HEK293 (cell line): Measurements from ENCODE around the gene MAFF.
A peak's percentile ranks its signal among the peaks of the same experiment; 100 is the strongest.

ENCODE experiments used
- CTCF ChIA-PET: fragments of 350-600 bp; formaldehyde crosslinking; extraction: SDS; loops from one replicate; lab custom pipeline; 2021; ENCODE audit warnings: antibody characterized with exemption; lab: Yijun Ruan, JAX
- POLR2A ChIA-PET: fragments of 300-600 bp; formaldehyde crosslinking; extraction: SDS; loops from one replicate; lab custom pipeline; 2020; ENCODE audit warnings: antibody characterized with exemption, inconsistent platforms; lab: Yijun Ruan, JAX
- H3K27ac ChIP-seq: fragments of 200-500 bp; sonication (Bioruptor generic); 2 replicates; pipeline ENCODE4 v1.5.1; 2014; ENCODE audit warnings: low read depth, low read length, control low read depth, inconsistent platforms; ENCODE audit errors: extremely low read depth
- H3K36me3 ChIP-seq, 2 experiments: fragments of 200-500 bp in 1 of 2; sonication (Bioruptor generic) in 1 of 2; 1 replicate in 1 of 2; 2 replicates in 1 of 2; pipeline ENCODE4 v1.5.1; 2014 to 2017; ENCODE audit warnings: inconsistent platforms in 2 of 2, low read length in 2 of 2; ENCODE audit not compliant: control insufficient read depth in 2 of 2, insufficient read depth in 1 of 2
- H3K4me1 ChIP-seq: fragments of 200-500 bp; sonication (Bioruptor generic); 2 replicates; pipeline ENCODE4 v1.5.1; 2014; ENCODE audit warnings: mild to moderate bottlenecking, low read length, inconsistent platforms; ENCODE audit not compliant: control insufficient read depth, insufficient read depth
- H3K4me3 ChIP-seq: 2 replicates; pipeline ENCODE4 v1.5.1; 2011; ENCODE audit warnings: low read depth, mild to moderate bottlenecking, control low read depth, low read length, moderate library complexity
- H3K9me3 ChIP-seq: fragments of 200-500 bp; sonication (Bioruptor generic); 2 replicates; pipeline ENCODE4 v1.5.1; 2014; ENCODE audit warnings: low read depth, low read length, inconsistent platforms; ENCODE audit not compliant: control insufficient read depth, insufficient read depth
- HOXC10 ChIP-seq: sonication (generic); formaldehyde crosslinking; IDR thresholded peaks from 2 replicates; pipeline ENCODE4 v1.8.1; 2023; ENCODE audit warnings: mild to moderate bottlenecking, missing genetic modification reagents
- ZBTB17 ChIP-seq: fragments of 450-650 bp; formaldehyde crosslinking; IDR thresholded peaks from 2 replicates; pipeline ENCODE4 v1.5.1; 2016; ENCODE audit warnings: missing biosample characterization, missing genetic modification characterization
- ZEB2 ChIP-seq: fragments of 450-650 bp; formaldehyde crosslinking; IDR thresholded peaks from 2 replicates; pipeline ENCODE4 v1.5.1; 2016; ENCODE audit warnings: missing biosample characterization, missing genetic modification characterization
- ZFP41 ChIP-seq: fragments of 450-650 bp; formaldehyde crosslinking; IDR thresholded peaks from 2 replicates; pipeline ENCODE4 v1.5.1; 2016; ENCODE audit warnings: missing biosample characterization, missing genetic modification characterization, borderline replicate concordance
- ZNF174 ChIP-seq: fragments of 450-650 bp; formaldehyde crosslinking; IDR thresholded peaks from 2 replicates; pipeline ENCODE4 v1.5.0; 2017; ENCODE audit warnings: missing biosample characterization, mild to moderate bottlenecking, missing genetic modification characterization
- ZNF239 ChIP-seq: fragments of 450-650 bp; formaldehyde crosslinking; IDR thresholded peaks from 2 replicates; pipeline ENCODE4 v1.5.1; 2016; ENCODE audit warnings: missing biosample characterization, missing genetic modification characterization
- ZNF266 ChIP-seq: fragments of 450-650 bp; formaldehyde crosslinking; IDR thresholded peaks from 2 replicates; pipeline ENCODE4 v1.5.1; 2016; ENCODE audit warnings: missing biosample characterization, missing genetic modification characterization, low read depth
- ZNF274 ChIP-seq, 2 experiments: fragments of 200-500 bp in 1 of 2; fragments of 450-650 bp in 1 of 2; sonication (Bioruptor generic) in 1 of 2; formaldehyde crosslinking in 1 of 2; IDR thresholded peaks; 2 replicates each; pipeline versions ENCODE4 v1.5.1 to v1.6.1; 2014 to 2016; ENCODE audit warnings: borderline replicate concordance in 1 of 2, inconsistent platforms in 1 of 2, low read length in 1 of 2, missing biosample characterization in 1 of 2, missing genetic modification characterization in 1 of 2
- ZNF37A ChIP-seq: fragments of 450-650 bp; IDR thresholded peaks from 2 replicates; pipeline ENCODE4 v1.5.1; 2018; ENCODE audit warnings: missing biosample characterization, missing genetic modification characterization
- ZNF596 ChIP-seq: fragments of 450-650 bp; IDR thresholded peaks from 2 replicates; pipeline ENCODE4 v1.5.0; 2018; ENCODE audit warnings: missing biosample characterization, mild to moderate bottlenecking, missing genetic modification characterization, moderate library complexity
- ZNF623 ChIP-seq: fragments of 450-650 bp; formaldehyde crosslinking; IDR thresholded peaks from 2 replicates; pipeline ENCODE4 v1.5.1; 2016; ENCODE audit warnings: missing biosample characterization, missing genetic modification characterization
- ZNF792 ChIP-seq: fragments of 450-650 bp; formaldehyde crosslinking; IDR thresholded peaks from 2 replicates; pipeline ENCODE4 v1.5.1; 2016; ENCODE audit warnings: missing biosample characterization, missing genetic modification characterization
- ZNF837 ChIP-seq: fragments of 450-650 bp; formaldehyde crosslinking; IDR thresholded peaks from 2 replicates; pipeline ENCODE4 v1.5.1; 2016; ENCODE audit warnings: missing biosample characterization, missing genetic modification characterization
- ZSCAN16 ChIP-seq: fragments of 450-650 bp; formaldehyde crosslinking; IDR thresholded peaks from 2 replicates; pipeline ENCODE4 v1.5.1; 2016; ENCODE audit warnings: missing biosample characterization, missing genetic modification characterization
- ZSCAN30 ChIP-seq: fragments of 450-650 bp; IDR thresholded peaks from 2 replicates; pipeline ENCODE4 v1.5.1; 2018; ENCODE audit warnings: missing biosample characterization, mild to moderate bottlenecking, missing genetic modification characterization, moderate library complexity
- TF ChIP-seq, protein P1 (sequence below): fragments of 450-650 bp; formaldehyde crosslinking; IDR thresholded peaks from 2 replicates; pipeline ENCODE4 v1.5.1; 2016; ENCODE audit warnings: missing biosample characterization, missing genetic modification characterization
- TF ChIP-seq, protein P2 (sequence below): fragments of 450-650 bp; formaldehyde crosslinking; IDR thresholded peaks from 2 replicates; pipeline ENCODE4 v1.5.1; 2016; ENCODE audit warnings: missing biosample characterization, missing genetic modification characterization, low read depth
- TF ChIP-seq, protein P3 (sequence below): fragments of 450-650 bp; formaldehyde crosslinking; optimal IDR thresholded peaks from 2 replicates; pipeline ENCODE3; 2016; ENCODE audit warnings: missing biosample characterization, mild to moderate bottlenecking, missing genetic modification characterization
- TF ChIP-seq, protein P4 (sequence below): fragments of 450-650 bp; formaldehyde crosslinking; IDR thresholded peaks from 2 replicates; pipeline ENCODE4 v1.5.1; 2016; ENCODE audit warnings: missing biosample characterization, missing genetic modification characterization

Gene MAFF

DNA sequence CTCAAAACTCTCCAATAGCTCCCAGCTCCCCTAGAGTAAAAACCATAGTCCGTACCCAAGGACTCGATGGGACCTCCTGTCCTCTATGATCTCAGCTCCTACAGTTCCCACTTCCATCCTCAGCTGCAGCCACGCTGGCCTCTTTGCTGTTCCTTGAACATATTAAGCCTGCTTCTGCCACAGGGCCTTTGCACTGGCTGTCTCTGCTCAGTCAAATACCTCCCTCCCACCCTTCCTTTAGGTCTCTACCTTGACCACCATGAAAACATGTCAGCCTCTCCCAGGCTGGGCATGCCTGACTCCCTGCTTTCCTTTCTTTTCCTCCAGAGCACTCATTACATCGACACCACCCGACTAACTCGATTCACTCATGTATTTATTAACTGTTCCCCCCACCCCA is 46.5 kb downstream of the MAFF start:
- H3K4me3 ChIP-seq = no peak overlapping the region
- no peaks in the 10 kb centered on the region for H3K4me1 ChIP-seq
- POLR2A ChIA-PET = no interaction called here
- TF ChIP-seq ZNF37A (no peak), ZNF623 (tag by site-specific recombination) (peak; percentile 99)
- no peak overlapping the region for H3K27ac ChIP-seq
- H3K36me3 ChIP-seq = peaks cover 0 to 51% of the 10 kb centered on the region in 2 experiments; a peak in 1 of 3 replicates
- H3K9me3 ChIP-seq = no peaks in the 10 kb centered on the region
- CTCF ChIA-PET = no interaction called here

DNA sequence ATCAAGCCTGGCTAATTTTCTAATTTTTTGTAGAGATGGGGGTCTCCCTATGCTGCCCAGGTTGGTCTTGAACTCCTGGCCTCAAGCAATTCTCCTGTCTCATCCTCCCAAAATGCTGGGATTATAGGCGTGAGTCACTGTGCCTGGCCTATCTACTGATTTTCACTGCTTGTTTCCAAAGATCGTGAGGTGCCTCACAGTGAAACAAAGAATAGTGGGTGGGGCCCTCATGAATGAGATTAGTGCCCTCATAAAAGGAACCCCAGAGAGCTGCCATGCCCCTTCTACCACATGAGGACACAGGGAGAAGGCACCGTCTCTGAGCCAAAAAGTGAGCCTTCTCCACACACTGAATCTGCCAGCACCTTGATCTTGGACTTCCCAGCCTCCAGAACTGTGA is 47.5 kb downstream of the MAFF start:
- H3K27ac ChIP-seq = no peak overlapping the region
- TF ChIP-seq, protein P1, sequence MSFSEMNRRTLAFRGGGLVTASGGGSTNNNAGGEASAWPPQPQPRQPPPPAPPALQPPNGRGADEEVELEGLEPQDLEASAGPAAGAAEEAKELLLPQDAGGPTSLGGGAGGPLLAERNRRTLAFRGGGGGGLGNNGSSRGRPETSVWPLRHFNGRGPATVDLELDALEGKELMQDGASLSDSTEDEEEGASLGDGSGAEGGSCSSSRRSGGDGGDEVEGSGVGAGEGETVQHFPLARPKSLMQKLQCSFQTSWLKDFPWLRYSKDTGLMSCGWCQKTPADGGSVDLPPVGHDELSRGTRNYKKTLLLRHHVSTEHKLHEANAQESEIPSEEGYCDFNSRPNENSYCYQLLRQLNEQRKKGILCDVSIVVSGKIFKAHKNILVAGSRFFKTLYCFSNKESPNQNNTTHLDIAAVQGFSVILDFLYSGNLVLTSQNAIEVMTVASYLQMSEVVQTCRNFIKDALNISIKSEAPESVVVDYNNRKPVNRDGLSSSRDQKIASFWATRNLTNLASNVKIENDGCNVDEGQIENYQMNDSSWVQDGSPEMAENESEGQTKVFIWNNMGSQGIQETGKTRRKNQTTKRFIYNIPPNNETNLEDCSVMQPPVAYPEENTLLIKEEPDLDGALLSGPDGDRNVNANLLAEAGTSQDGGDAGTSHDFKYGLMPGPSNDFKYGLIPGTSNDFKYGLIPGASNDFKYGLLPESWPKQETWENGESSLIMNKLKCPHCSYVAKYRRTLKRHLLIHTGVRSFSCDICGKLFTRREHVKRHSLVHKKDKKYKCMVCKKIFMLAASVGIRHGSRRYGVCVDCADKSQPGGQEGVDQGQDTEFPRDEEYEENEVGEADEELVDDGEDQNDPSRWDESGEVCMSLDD = no peak
- TF ChIP-seq ZNF266 (tag by site-specific recombination) = no peak
- TF ChIP-seq ZEB2 = no peak
- no peak for TF ChIP-seq ZBTB17 (tag by site-specific recombination)
- no peak for TF ChIP-seq ZNF274 (IDR thresholded peaks at IDR 0.05; ENCODE audit: low read length)
- no peak for TF ChIP-seq ZNF274 (tag by site-specific recombination; IDR thresholded peaks at IDR 0.05; ENCODE audit: borderline replicate concordance)
- ChIA-PET CTCF (no interaction called here), POLR2A (no interaction called here)
- H3K4me3 ChIP-seq = no peak overlapping the region
- H3K4me1 ChIP-seq = no peaks in the 10 kb centered on the region
- no peaks in the 10 kb centered on the region for H3K9me3 ChIP-seq
- H3K36me3 ChIP-seq = peaks cover 0 to 41% of the 10 kb centered on the region in 2 experiments; a peak in 1 of 3 replicates

DNA sequence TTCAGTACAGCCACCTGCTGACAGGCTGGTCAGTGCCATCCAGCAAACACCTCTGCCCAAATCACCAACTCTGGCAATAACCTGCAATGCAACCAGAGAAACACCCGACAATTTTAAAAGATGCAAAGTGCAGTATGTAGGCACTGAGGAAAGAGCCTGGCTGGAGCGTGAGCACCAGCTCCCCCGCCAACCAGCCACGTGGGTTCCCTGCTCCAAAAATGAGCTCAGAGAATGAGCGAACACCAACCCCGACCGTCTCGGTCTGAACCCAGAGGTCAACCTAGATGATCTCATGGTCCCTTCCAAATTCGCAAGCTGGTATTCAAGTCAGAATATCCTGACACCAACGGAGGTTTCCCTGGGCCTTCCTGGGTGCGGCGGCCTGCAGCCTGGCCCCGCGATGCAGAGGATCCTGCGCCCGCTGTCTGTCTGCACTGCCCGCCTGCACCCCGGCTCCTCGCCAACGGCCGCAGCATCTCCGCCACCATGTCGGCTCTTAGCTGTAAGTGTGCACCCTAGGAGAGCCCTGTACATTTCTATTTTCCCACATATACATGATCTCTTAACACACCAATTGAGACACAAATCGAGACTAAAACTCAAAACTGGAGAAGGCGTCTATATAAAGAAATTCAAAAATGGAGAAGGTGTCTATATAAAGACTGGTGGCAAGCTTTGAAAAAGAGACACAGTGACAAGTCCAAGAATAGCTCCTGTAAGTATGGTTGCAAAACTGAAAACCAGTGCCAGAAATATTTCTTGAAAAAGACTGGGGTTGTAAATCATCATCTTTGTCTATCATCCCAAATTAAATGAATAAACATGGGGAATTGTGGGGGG is 48.2 kb downstream of the MAFF start:
- Histone ChIP-seq H3K4me1 (no peaks in the 10 kb centered on the region), H3K36me3 (peaks cover 0 to 36% of the 10 kb centered on the region in 2 experiments; a peak in 1 of 3 replicates), H3K4me3 (no peak overlapping the region), H3K27ac (no peak overlapping the region), H3K9me3 (no peaks in the 10 kb centered on the region)
- TF ChIP-seq ZNF792 (tag by site-specific recombination) (no peak), ZNF174 (tag by site-specific recombination) (no peak), ZNF274 (IDR thresholded peaks at IDR 0.05; ENCODE audit: low read length) (no peak), ZNF274 (tag by site-specific recombination; IDR thresholded peaks at IDR 0.05; ENCODE audit: borderline replicate concordance) (no peak), HOXC10 (CRISPR knock-in tag) (no peak), ZNF239 (tag by site-specific recombination) (no peak), ZSCAN30 (no peak), ZFP41 (no peak)
- ChIA-PET POLR2A (no interaction called here), CTCF (interaction anchor here (0.6 to 1.0 kb wide), 2 partner anchors 136 to 322 kb away, joined by 3 to 4 read pairs; no protein-coding TSS in a partner anchor)

DNA sequence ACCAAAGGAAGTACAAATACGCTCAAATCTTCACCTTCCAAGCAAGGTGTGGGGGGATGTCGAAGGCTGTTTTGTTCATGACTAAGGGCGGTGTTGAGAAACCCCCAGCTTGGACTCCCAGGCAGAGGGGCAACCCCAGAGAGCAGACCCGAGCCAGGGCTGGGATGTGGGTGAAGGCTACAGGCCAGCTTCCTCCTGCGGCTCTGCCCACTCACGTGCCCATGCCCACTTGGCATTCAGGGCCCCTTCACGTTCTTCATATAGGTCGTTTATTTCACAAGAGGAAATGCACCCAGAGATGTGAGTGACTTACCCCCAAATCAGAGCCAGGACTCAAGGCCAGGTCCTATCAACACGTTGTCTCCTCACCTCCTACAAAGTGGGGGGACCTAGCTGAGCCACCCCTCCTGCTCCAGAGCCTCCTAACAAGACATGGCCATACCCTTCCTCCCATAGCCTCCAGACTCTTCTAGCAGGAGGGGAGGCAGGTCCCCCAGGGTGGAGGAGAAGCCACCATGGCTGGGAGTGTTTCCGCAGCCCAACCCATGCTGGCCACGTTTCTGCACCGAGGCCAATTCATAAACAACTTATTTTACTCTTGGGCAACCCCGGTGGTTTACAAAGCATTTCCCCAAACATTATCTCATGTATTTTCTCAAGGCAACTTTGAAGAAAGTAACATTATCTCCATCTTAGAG is 49.0 kb downstream of the MAFF start:
- ChIA-PET POLR2A (interaction anchor here (0.6 kb wide), 1 partner anchor 9 kb away, joined by 3 read pairs; no protein-coding TSS in a partner anchor), CTCF (interaction anchor here (0.6 to 1.0 kb wide), 2 partner anchors 321 to 340 kb away, joined by 3 to 4 read pairs; no protein-coding TSS in a partner anchor)
- peaks cover 0 to 29% of the 10 kb centered on the region in 2 experiments; a peak in 1 of 3 replicates for H3K36me3 ChIP-seq
- no peaks in the 10 kb centered on the region for H3K4me1 ChIP-seq
- no peak overlapping the region for H3K4me3 ChIP-seq
- H3K9me3 ChIP-seq = no peaks in the 10 kb centered on the region
- H3K27ac ChIP-seq = no peak overlapping the region
- TF ChIP-seq, protein P2, sequence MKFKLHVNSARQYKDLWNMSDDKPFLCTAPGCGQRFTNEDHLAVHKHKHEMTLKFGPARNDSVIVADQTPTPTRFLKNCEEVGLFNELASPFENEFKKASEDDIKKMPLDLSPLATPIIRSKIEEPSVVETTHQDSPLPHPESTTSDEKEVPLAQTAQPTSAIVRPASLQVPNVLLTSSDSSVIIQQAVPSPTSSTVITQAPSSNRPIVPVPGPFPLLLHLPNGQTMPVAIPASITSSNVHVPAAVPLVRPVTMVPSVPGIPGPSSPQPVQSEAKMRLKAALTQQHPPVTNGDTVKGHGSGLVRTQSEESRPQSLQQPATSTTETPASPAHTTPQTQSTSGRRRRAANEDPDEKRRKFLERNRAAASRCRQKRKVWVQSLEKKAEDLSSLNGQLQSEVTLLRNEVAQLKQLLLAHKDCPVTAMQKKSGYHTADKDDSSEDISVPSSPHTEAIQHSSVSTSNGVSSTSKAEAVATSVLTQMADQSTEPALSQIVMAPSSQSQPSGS (tag by site-specific recombination) = no peak
- TF ChIP-seq, protein P3, sequence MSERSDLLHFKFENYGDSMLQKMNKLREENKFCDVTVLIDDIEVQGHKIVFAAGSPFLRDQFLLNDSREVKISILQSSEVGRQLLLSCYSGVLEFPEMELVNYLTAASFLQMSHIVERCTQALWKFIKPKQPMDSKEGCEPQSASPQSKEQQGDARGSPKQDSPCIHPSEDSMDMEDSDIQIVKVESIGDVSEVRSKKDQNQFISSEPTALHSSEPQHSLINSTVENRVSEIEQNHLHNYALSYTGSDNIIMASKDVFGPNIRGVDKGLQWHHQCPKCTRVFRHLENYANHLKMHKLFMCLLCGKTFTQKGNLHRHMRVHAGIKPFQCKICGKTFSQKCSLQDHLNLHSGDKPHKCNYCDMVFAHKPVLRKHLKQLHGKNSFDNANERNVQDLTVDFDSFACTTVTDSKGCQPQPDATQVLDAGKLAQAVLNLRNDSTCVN (tag by site-specific recombination) = no peak
- TF ChIP-seq ZNF596 (no peak), ZNF837 (tag by site-specific recombination) (no peak), ZSCAN16 (no peak)
- TF ChIP-seq, protein P4, sequence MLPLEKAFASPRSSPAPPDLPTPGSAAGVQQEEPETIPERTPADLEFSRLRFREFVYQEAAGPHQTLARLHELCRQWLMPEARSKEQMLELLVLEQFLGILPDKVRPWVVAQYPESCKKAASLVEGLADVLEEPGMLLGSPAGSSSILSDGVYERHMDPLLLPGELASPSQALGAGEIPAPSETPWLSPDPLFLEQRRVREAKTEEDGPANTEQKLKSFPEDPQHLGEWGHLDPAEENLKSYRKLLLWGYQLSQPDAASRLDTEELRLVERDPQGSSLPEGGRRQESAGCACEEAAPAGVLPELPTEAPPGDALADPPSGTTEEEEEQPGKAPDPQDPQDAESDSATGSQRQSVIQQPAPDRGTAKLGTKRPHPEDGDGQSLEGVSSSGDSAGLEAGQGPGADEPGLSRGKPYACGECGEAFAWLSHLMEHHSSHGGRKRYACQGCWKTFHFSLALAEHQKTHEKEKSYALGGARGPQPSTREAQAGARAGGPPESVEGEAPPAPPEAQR (tag by site-specific recombination) = no peak
